ENCODE results near the gene VPREB3.

The VPREB3 gene

GRCh38 chr22:23787600-23787896, 33.3 kb upstream of the VPREB3 start:
- H3K4me3 ChIP-seq (ENCODE audit: low read length), result peak overlapping the region; percentile 85
- no peak for DNase-seq (ENCODE audit: low read depth)
- TF ChIP-seq, protein P1, sequence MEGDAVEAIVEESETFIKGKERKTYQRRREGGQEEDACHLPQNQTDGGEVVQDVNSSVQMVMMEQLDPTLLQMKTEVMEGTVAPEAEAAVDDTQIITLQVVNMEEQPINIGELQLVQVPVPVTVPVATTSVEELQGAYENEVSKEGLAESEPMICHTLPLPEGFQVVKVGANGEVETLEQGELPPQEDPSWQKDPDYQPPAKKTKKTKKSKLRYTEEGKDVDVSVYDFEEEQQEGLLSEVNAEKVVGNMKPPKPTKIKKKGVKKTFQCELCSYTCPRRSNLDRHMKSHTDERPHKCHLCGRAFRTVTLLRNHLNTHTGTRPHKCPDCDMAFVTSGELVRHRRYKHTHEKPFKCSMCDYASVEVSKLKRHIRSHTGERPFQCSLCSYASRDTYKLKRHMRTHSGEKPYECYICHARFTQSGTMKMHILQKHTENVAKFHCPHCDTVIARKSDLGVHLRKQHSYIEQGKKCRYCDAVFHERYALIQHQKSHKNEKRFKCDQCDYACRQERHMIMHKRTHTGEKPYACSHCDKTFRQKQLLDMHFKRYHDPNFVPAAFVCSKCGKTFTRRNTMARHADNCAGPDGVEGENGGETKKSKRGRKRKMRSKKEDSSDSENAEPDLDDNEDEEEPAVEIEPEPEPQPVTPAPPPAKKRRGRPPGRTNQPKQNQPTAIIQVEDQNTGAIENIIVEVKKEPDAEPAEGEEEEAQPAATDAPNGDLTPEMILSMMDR (conservative IDR thresholded peaks at IDR 0.05; ENCODE audit: low read length), result no peak

DNA sequence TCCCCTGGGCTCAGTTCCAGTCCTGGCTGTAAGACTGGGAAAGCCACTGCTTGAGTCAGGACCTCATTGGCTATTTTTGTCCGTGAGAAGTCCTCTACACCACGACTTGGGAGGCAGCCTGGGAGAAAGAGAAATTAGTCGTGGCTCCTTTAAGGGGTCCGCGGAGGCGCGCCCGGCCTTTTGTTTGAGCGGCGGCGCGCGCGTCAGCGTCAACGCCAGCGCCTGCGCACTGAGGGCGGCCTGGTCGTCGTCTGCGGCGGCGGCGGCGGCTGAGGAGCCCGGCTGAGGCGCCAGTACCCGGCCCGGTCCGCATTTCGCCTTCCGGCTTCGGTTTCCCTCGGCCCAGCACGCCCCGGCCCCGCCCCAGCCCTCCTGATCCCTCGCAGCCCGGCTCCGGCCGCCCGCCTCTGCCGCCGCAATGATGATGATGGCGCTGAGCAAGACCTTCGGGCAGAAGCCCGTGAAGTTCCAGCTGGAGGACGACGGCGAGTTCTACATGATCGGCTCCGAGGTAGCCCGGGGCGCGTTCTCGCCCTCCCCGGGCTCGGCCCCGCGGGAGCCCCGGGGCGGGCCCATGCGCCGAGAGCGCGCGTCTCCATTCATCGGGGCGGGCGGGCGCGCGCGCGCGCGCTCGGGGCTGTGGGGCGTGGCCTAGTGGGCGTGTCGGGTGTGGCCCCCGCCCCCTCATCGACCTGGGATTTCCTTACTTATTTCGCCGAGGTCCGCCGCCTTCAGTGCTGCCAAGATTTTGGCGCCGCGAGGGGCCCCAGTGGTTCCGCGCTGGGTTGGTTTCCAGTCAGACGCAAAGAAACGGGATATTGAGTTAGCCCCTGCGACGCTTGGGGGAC, 32.8 kb upstream of the VPREB3 start, which contains the start of gene SMARCB1:
SMARCB1 (plus strand) TSS at position 215 of the 848 bp plus-strand sequence; CDS start at position 419, 204 bp downstream.
- TF ChIP-seq, protein P1 (conservative IDR thresholded peaks at IDR 0.05; ENCODE audit: low read length), result no peak
- H3K4me3 ChIP-seq (ENCODE audit: low read length), result peak within 1 kb of the TSS; percentile 85
- DNase-seq (ENCODE audit: low read depth), result peak; percentile 95

- peak overlapping the region; percentile 54 for H3K4me3 ChIP-seq (ENCODE audit: low read length)
- DNase-seq (ENCODE audit: low read depth), result peak; percentile 22
- TF ChIP-seq, protein P1 (conservative IDR thresholded peaks at IDR 0.05; ENCODE audit: low read length), result no peak
These were observed 32.1 kb upstream of the VPREB3 start for GRCh38 chr22:23786261-23786710.

GRCh38 chr22:23784215-23784732, 30.0 kb upstream of the VPREB3 start:
- TF ChIP-seq, protein P1 (conservative IDR thresholded peaks at IDR 0.05; ENCODE audit: low read length), result no peak
- H3K4me3 ChIP-seq (ENCODE audit: low read length), result no peak overlapping the region
- peak; percentile 52 for DNase-seq (ENCODE audit: low read depth)

- DNase-seq (ENCODE audit: low read depth), result no peak
- TF ChIP-seq, protein P1 (conservative IDR thresholded peaks at IDR 0.05; ENCODE audit: low read length), result no peak
- H3K4me3 ChIP-seq (ENCODE audit: low read length), result no peak overlapping the region
These were observed 29.3 kb upstream of the VPREB3 start for GRCh38 chr22:23783265-23784150.

DNA sequence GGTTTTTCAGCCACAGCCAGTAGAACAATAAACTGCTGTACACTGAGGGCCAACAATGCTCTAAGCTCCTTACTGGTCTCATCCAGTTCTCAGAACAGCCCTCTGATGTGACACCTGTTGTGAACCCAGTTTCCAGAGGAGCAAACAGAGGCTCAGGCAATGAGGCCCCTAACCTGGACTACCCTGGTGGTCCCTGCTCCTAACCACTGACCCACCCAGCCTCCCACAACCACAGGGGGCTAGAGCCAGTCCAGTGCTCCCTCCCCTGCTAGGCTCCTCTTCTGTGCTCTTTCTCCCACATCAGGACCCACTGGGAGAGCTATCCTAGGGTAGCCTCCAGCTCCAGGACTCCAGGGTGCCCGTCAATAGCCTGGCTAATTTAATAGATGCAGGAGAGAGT, 28.5 kb upstream of the VPREB3 start:
- no peak overlapping the region for H3K4me3 ChIP-seq (ENCODE audit: low read length)
- TF ChIP-seq, protein P1 (conservative IDR thresholded peaks at IDR 0.05; ENCODE audit: low read length), result no peak
- no peak for DNase-seq (ENCODE audit: low read depth)

Measured in AG10803 (cell line).